ENCODE data around the gene PSME3. TPM values are rescaled to one million over a fixed set of nuclear protein-coding genes. Genes with fewer than 3 reads are reported as not detected.

PSME3 gene
- total and polyA plus RNA-seq, 4 donors: 25.0 to 55.3 (median 39.8) TPM

- Histone ChIP-seq H3K27me3 (ENCODE audit: control insufficient read depth in 4 of 4, insufficient read depth in 4 of 4, low read length in 3 of 4) (no peaks in the 10 kb centered on the region), H3K36me3 (ENCODE audit: control insufficient read depth in 4 of 4, insufficient read depth in 3 of 4, low read depth in 1 of 4, low read length in 3 of 4) (peaks cover 10 to 43% (median 23%) of the 10 kb centered on the region in 4 donors), H3K9ac (ENCODE audit: low read depth in 1 of 2, low read length in 2 of 2) (no peak overlapping the region), H3K4me1 (ENCODE audit: control insufficient read depth in 4 of 4, insufficient read depth in 4 of 4, low read length in 3 of 4) (peaks cover 0 to 21% (median 16%) of the 10 kb centered on the region in 4 donors), H3K9me3 (ENCODE audit: control insufficient read depth in 4 of 4, low read length in 3 of 4) (no peaks in the 10 kb centered on the region), H3K27ac (ENCODE audit: low read depth in 1 of 2, low read length in 2 of 2) (no peak overlapping the region), H3K4me3 (ENCODE audit: low read depth in 1 of 3, low read length in 3 of 3) (no peak overlapping the region)
- DNase-seq (ENCODE audit: low spot score): no peak
- 93% methylated on average over 12 of the region's 12 CpGs for WGBS
- no peak for TF ChIP-seq CTCF (IDR thresholded peaks at IDR 0.05; ENCODE audit: low read depth, low read length, missing input control)
- no peak for TF ChIP-seq GABPA (IDR thresholded peaks at IDR 0.05 in 1 of 2, conservative IDR thresholded peaks at IDR 0.05 in 1 of 2)
- no peak for TF ChIP-seq RXRA (IDR thresholded peaks at IDR 0.05)
- TF ChIP-seq YY1 (IDR thresholded peaks at IDR 0.05): no peak
- no peak for TF ChIP-seq RAD21 (IDR thresholded peaks at IDR 0.05)
- no peak for TF ChIP-seq TAF1 (conservative IDR thresholded peaks at IDR 0.05)
- no peak for TF ChIP-seq FOXA2 (IDR thresholded peaks at IDR 0.05)
- TF ChIP-seq, protein P1, sequence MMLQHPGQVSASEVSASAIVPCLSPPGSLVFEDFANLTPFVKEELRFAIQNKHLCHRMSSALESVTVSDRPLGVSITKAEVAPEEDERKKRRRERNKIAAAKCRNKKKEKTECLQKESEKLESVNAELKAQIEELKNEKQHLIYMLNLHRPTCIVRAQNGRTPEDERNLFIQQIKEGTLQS (IDR thresholded peaks at IDR 0.05): no peak
- no peak for TF ChIP-seq JUND (IDR thresholded peaks at IDR 0.05)
Observed at GRCh38 chr17:42845556-42845917, 12.3 kb downstream of the PSME3 start.

DNA sequence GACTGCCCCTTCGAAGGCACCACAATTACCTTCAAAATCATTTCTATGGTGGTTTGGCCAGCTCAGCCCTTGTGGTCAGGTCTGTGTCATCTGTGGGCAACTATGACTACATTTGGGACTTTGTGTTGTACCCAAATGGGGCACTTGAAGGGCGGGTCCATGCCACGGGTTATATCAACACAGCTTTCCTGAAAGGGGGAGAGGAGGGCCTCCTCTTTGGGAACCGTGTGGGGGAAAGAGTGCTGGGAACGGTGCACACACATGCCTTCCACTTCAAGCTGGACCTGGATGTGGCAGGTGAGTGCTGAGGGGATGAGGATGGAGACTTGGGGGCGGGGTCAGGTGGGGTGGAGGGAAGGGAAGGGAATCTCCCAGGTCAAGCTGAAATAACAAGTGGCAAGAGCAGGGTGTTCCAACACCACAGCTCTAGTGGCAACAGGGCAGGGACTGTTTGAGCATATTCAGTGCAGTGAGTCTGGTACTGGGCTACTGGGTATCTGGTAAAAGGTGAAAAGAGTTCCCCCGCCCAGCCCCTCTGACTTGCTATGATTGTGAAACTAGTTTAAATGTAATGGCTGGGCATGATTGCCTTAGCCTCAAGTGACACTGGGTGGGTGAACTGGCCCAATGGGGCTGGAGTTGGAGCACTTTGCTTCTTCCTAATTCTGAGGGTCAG is 12.9 kb downstream of the PSME3 start:
- WGBS: 82% methylated on average over 7 of the region's 7 CpGs
- TF ChIP-seq REST (IDR thresholded peaks at IDR 0.05): no peak
- TF ChIP-seq, protein P1 (IDR thresholded peaks at IDR 0.05): no peak
- no peak for TF ChIP-seq NR2F2 (IDR thresholded peaks at IDR 0.05)
- TF ChIP-seq HNF4G (IDR thresholded peaks at IDR 0.05): no peak
- TF ChIP-seq CTCF (IDR thresholded peaks at IDR 0.05; ENCODE audit: low read depth, low read length, missing input control): no peak
- Histone ChIP-seq H3K27ac (ENCODE audit: low read depth in 1 of 2, low read length in 2 of 2) (no peak overlapping the region), H3K9ac (ENCODE audit: low read depth in 1 of 2, low read length in 2 of 2) (no peak overlapping the region), H3K9me3 (ENCODE audit: control insufficient read depth in 4 of 4, low read length in 3 of 4) (no peaks in the 10 kb centered on the region), H3K27me3 (ENCODE audit: control insufficient read depth in 4 of 4, insufficient read depth in 4 of 4, low read length in 3 of 4) (no peaks in the 10 kb centered on the region), H3K4me1 (ENCODE audit: control insufficient read depth in 4 of 4, insufficient read depth in 4 of 4, low read length in 3 of 4) (peaks cover 0 to 21% (median 16%) of the 10 kb centered on the region in 4 donors), H3K36me3 (ENCODE audit: control insufficient read depth in 4 of 4, insufficient read depth in 3 of 4, low read depth in 1 of 4, low read length in 3 of 4) (peaks cover 10 to 40% (median 21%) of the 10 kb centered on the region in 4 donors), H3K4me3 (ENCODE audit: low read depth in 1 of 3, low read length in 3 of 3) (no peak overlapping the region)
- no peak for DNase-seq (ENCODE audit: low spot score)

All from liver (tissue), 9 donors.